HG03575 (cell line): ENCODE measurements around the gene DNAJB6.
"Not testable (repeated sequence)": the region's sequence is repeated elsewhere in the genome, so short reads cannot be mapped to it uniquely, and the experiment has no call there.

ENCODE experiments used
- ATAC-seq: cut with Tn5 transposase; IDR thresholded peaks from one replicate; pipeline ENCODE4 v1.9.1; 2021; ENCODE audit not compliant: unreplicated experiment, insufficient number of reproducible peaks, low FRiP score; ENCODE audit errors: extremely low read depth

The DNAJB6 gene

GRCh38 chr7:157454003-157454402 lies 117.2 kb downstream of the DNAJB6 start:
- ATAC-seq, result not testable (repeated sequence)

GRCh38 chr7:157457355-157458253 lies 120.8 kb downstream of the DNAJB6 start:
- no peak for ATAC-seq

GRCh38 chr7:157458254-157458633 lies 121.4 kb downstream of the DNAJB6 start:
- ATAC-seq, result no peak

- ATAC-seq, result no peak
Measured at GRCh38 chr7:157459966-157460365, 123.2 kb downstream of the DNAJB6 start.

- ATAC-seq, result no peak
Measured at GRCh38 chr7:157460721-157461120, 123.9 kb downstream of the DNAJB6 start.

- ATAC-seq, result no peak
Measured at GRCh38 chr7:157461573-157462418, 125.0 kb downstream of the DNAJB6 start.

GRCh38 chr7:157462419-157462771 lies 125.6 kb downstream of the DNAJB6 start:
- no peak for ATAC-seq

- ATAC-seq, result no peak
Measured at GRCh38 chr7:157462840-157463239, 126.0 kb downstream of the DNAJB6 start.

- ATAC-seq, result no peak
Measured at GRCh38 chr7:157463245-157463644, 126.4 kb downstream of the DNAJB6 start.

- ATAC-seq, result no peak
Measured at GRCh38 chr7:157464111-157464970, 127.5 kb downstream of the DNAJB6 start.

- no peak for ATAC-seq
Measured at GRCh38 chr7:157464971-157465886, 128.4 kb downstream of the DNAJB6 start.

- no peak for ATAC-seq
Measured at GRCh38 chr7:157465891-157466866, 129.4 kb downstream of the DNAJB6 start.

GRCh38 chr7:157466867-157467261 lies 130.1 kb downstream of the DNAJB6 start:
- ATAC-seq, result no peak
